ENCODE results near the gene PGP. TPM values are rescaled to one million over a fixed set of nuclear protein-coding genes. Genes with fewer than 3 reads are reported as not detected.
A peak's percentile ranks its signal among the peaks of the same experiment; 100 is the strongest.
"Not testable (repeated sequence)": the region's sequence is repeated elsewhere in the genome, so short reads cannot be mapped to it uniquely, and the experiment has no call there.

The PGP gene
- total and polyA plus RNA-seq, 4 experiments from 2014 or later: 7.8 to 27.3 (median 19.7) TPM

DNA sequence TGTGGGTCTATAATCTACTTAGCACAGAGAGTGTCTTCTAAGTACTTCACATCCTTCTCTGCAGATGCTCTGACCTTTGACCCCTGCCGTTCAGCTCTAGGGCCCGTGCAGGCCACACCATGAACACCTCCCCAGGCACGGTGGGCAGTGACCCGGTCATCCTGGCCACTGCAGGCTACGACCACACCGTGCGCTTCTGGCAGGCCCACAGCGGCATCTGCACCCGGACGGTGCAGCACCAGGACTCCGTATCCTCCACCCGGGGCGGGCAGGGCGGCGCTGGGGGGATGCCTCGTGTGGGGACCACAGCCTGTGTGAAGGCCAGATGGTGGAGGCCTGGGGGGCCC, 8.7 kb downstream of the PGP start:
- no peaks in the 10 kb centered on the region for H3K27me3 Mint-ChIP-seq
- no peak for DNase-seq
- H3K27me3 ChIP-seq (ENCODE audit: insufficient read depth, low read length): no peaks in the 10 kb centered on the region
- H3K27ac ChIP-seq (ENCODE audit: low read depth, low read length): peak overlapping the region; percentile 90
- peaks cover 6 to 19% of the 10 kb centered on the region in 2 donors for H3K36me3 Mint-ChIP-seq
- no peaks in the 10 kb centered on the region for H3K9me3 Mint-ChIP-seq
- H3K9me3 ChIP-seq (ENCODE audit: control insufficient read depth in 1 of 2, low read length in 2 of 2): no peaks in the 10 kb centered on the region
- POLR2A ChIA-PET (ENCODE audit: partially characterized antibody): interaction anchor here (0.6 to 5.3 kb wide), 20 partner anchors 9 to 477 kb away, joined by 3 to 48 read pairs (median 4); partner anchors contain the start of genes AMDHD2, ATP6V0C, CASKIN1 and E4F1
- peak overlapping the region; percentile 59 to 89 (median 78) for H3K27ac Mint-ChIP-seq
- CTCF ChIA-PET (ENCODE audit: partially characterized antibody): interaction anchor here (1.1 to 1.4 kb wide), 2 partner anchors 9 to 45 kb away, joined by 3 to 4 read pairs; partner anchors contain the start of genes ECI1 and PGP
- H3K4me3 ChIP-seq (ENCODE audit: low read length in 2 of 2): peak overlapping the region; percentile 47 to 89
- intact Hi-C loops (cut with micrococcal nuclease): loop anchor here (1.0 to 5.0 kb wide), 5 partner anchors 9 to 234 kb away; partner anchors contain the start of genes E4F1, RNPS1, TBL3 and TRAF7
- H3K4me1 ChIP-seq (ENCODE audit: insufficient read depth, low read length): peaks cover 26% of the 10 kb centered on the region
- peak overlapping the region; percentile 71 to 87 (median 76) for H3K4me3 Mint-ChIP-seq
- peaks cover 12 to 29% (median 18%) of the 10 kb centered on the region in 4 donors for H3K4me1 Mint-ChIP-seq
- peaks cover 11% of the 10 kb centered on the region for H3K36me3 ChIP-seq (ENCODE audit: insufficient read depth, low read length)

DNA sequence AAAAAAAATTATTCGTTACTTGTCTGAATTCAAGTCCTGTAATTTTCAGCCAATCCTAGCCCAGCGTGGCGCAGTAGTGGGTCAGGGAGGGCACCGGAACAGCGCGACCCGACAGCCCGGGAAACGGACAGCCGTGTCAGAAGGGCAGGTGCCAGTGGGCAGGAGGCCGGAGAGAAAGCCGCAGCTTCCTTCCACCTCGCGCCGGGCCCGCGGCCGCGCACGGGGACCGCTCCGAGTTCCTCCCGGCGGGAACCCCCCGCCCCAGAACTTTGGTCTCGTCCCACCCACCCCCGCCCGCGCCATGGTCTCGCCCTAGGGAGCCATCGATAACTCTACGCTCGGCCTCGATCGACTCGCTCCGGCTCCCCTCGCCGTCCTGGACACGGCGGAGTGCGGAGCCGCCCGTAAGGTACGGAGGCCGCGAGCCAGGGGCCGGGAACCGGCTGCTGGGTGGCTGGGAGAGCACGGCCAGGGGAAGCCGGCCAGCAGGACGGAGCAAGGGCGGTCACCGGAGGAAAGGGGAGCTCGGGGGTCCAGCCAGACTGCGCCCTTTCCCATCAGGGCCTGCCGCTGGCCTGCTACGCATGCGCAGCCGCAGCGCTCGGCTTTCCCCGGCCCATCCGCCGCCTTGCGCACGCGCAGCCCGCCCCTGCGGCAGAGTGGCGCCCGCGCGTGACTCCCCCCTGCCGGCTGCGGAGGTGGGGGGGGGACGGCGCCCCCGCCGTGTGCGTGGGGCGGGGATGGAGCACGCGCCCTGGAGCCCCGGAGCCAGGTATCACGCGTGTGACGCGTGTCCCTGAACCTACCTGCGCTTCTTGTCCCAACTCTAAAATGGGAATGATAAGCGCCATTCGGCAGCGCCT, 9.3 kb downstream of the PGP start, which contains the start of gene MLST8:
MLST8 (plus strand) TSS at position 351 of the 863 bp plus-strand sequence. CDS start 632 bp downstream, outside the sequence.
- CTCF ChIA-PET (ENCODE audit: partially characterized antibody): interaction anchor here (0.6 to 1.4 kb wide), 2 partner anchors 10 to 670 kb away, joined by 3 read pairs; partner anchors contain the start of gene PGP
- Mint-ChIP-seq H3K36me3 (peaks cover 6 to 19% of the 10 kb centered on the region in 2 donors), H3K27ac (peak within 1 kb of the TSS; percentile 69 to 95 (median 89)), H3K27me3 (peaks cover 0 to under 1% of the 10 kb centered on the region in 2 donors), H3K4me3 (peak within 1 kb of the TSS; percentile 79 to 88 (median 84)), H3K9me3 (no peaks in the 10 kb centered on the region), H3K4me1 (peaks cover 12 to 29% (median 18%) of the 10 kb centered on the region in 4 donors)
- peak; percentile 87 to 99 (median 97) for DNase-seq
- no peaks in the 10 kb centered on the region for H3K9me3 ChIP-seq (ENCODE audit: control insufficient read depth in 1 of 2, low read length in 2 of 2)
- POLR2A ChIA-PET (ENCODE audit: partially characterized antibody): interaction anchor here (1.0 to 5.3 kb wide), 19 partner anchors 10 to 327 kb away, joined by 3 to 48 read pairs (median 5); partner anchors contain the start of genes AMDHD2, ATP6V0C, CASKIN1 and E4F1
- peaks cover 11% of the 10 kb centered on the region for H3K36me3 ChIP-seq (ENCODE audit: insufficient read depth, low read length)
- intact Hi-C loops (cut with micrococcal nuclease): loop anchor here (1.0 to 5.0 kb wide), 5 partner anchors 10 to 233 kb away; partner anchors contain the start of genes E4F1, RNPS1, TBL3 and TRAF7
- peak within 1 kb of the TSS; percentile 88 to 89 for H3K4me3 ChIP-seq (ENCODE audit: low read length in 2 of 2)
- H3K4me1 ChIP-seq (ENCODE audit: insufficient read depth, low read length): peaks cover 26% of the 10 kb centered on the region
- H3K27me3 ChIP-seq (ENCODE audit: insufficient read depth, low read length): no peaks in the 10 kb centered on the region
- H3K27ac ChIP-seq (ENCODE audit: low read depth, low read length): peak within 1 kb of the TSS; percentile 90

DNA sequence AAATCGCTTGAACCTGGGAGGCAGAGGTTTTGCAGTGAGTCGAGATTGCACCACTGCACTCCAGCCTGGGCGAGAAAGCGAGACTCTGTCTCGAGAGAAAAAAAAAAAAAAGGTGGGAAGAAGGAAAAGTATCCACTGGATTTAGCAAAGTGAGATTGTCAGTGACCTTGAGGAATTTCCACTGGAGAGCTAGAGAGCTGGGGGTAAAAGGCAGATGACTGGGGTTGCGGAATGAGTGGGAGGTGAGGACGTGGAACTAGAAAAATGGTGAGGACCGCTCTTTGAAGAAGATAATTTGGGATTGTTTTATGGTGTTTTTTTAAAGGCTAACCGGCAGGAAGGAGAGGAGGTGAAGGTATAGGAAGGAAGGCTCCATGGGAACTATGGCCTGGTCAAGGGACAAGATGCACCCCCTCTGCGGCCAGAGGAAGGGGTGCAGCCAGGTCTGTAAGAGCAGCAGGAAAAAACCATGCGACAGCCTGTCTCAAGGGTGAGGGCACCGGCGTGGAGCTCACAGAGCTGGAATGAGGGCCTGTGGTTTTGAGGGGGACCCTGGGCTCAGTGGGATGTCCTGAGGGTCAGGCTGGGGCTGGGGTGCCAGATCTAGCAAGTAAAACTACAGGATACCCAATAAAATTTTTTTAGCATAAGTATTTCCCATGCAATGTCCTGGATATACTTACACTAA, 10.1 kb downstream of the PGP start:
- H3K9me3 ChIP-seq (ENCODE audit: control insufficient read depth in 1 of 2, low read length in 2 of 2): no peaks in the 10 kb centered on the region
- peak overlapping the region; percentile 90 for H3K27ac ChIP-seq (ENCODE audit: low read depth, low read length)
- Mint-ChIP-seq H3K4me3 (peak overlapping the region; percentile 67 to 88 (median 78)), H3K4me1 (peaks cover 12 to 29% (median 18%) of the 10 kb centered on the region in 4 donors), H3K27ac (peak overlapping the region in 6 of 7 donors; percentile 37 to 93 (median 67)), H3K27me3 (peaks cover 0 to 1% of the 10 kb centered on the region in 2 donors), H3K36me3 (peaks cover 6 to 17% of the 10 kb centered on the region in 2 donors), H3K9me3 (no peaks in the 10 kb centered on the region)
- peaks cover 26% of the 10 kb centered on the region for H3K4me1 ChIP-seq (ENCODE audit: insufficient read depth, low read length)
- ChIA-PET POLR2A (ENCODE audit: partially characterized antibody) (interaction anchor here (1.0 to 5.3 kb wide), 14 partner anchors 9 to 328 kb away, joined by 3 to 48 read pairs (median 8); partner anchors contain the start of genes ATP6V0C, CASKIN1, E4F1 and ECI1), CTCF (ENCODE audit: partially characterized antibody) (interaction anchor here (1.0 kb wide), 1 partner anchor 58 kb away, joined by 4 read pairs; no protein-coding TSS in a partner anchor)
- H3K36me3 ChIP-seq (ENCODE audit: insufficient read depth, low read length): peaks cover 11% of the 10 kb centered on the region
- no peaks in the 10 kb centered on the region for H3K27me3 ChIP-seq (ENCODE audit: insufficient read depth, low read length)
- H3K4me3 ChIP-seq (ENCODE audit: low read length in 2 of 2): peak overlapping the region; percentile 88 to 89
- intact Hi-C loops (cut with micrococcal nuclease): loop anchor here (1.0 to 5.0 kb wide), 5 partner anchors 11 to 232 kb away; partner anchors contain the start of genes E4F1, RNPS1, TBL3 and TRAF7
- DNase-seq: peak in 1 of 5 donors; percentile 41

DNA sequence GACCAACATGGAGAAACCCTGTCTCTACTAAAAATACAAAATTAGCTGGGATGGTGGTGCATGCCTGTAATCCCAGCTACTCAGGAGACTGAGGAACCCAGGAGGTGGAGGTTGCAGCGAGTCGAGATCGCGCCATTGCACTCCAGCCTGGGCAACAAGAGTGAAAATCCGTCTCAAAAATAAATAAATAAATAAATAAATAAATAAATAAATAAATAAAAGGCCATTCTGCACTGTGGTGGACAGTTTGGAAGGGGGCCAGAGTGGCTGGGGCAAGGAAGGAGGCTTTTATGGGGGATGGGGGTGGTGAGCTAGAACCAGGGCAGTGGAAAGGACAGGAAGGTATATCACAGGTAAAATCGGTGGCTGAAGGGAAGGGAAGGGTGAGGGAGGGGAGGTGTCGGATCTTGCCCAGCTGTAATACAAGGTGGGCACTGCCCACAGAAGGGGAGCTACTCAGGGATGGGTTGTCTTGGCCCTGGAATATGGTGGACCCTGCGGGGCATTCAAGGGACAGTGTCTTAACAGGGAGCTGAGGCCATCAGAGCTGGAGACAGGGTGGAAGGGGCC, 11.4 kb downstream of the PGP start:
- ChIA-PET CTCF (ENCODE audit: partially characterized antibody) (interaction anchor here (0.6 to 0.7 kb wide), 2 partner anchors 135 to 696 kb away, joined by 3 to 4 read pairs; no protein-coding TSS in a partner anchor), POLR2A (ENCODE audit: partially characterized antibody) (interaction anchor here (0.9 to 5.3 kb wide), 5 partner anchors 8 to 49 kb away, joined by 3 to 24 read pairs (median 15); partner anchors contain the start of genes CASKIN1, E4F1, ECI1 and PGP)
- H3K4me3 Mint-ChIP-seq: peak overlapping the region in 7 of 8 donors; percentile 54 to 78 (median 60)
- H3K4me1 ChIP-seq (ENCODE audit: insufficient read depth, low read length): peaks cover 26% of the 10 kb centered on the region
- H3K27ac ChIP-seq (ENCODE audit: low read depth, low read length); H3K9me3 ChIP-seq (ENCODE audit: control insufficient read depth in 1 of 2, low read length in 2 of 2); H3K36me3 ChIP-seq (ENCODE audit: insufficient read depth, low read length); H3K4me3 ChIP-seq (ENCODE audit: low read length in 2 of 2); DNase-seq; intact Hi-C loops (cut with micrococcal nuclease); H3K9me3 Mint-ChIP-seq; H3K27me3 Mint-ChIP-seq; H3K27me3 ChIP-seq (ENCODE audit: insufficient read depth, low read length): not testable (repeated sequence)
- H3K4me1 Mint-ChIP-seq: peaks cover 12 to 30% (median 18%) of the 10 kb centered on the region in 4 donors
- H3K36me3 Mint-ChIP-seq: peaks cover 6 to 14% of the 10 kb centered on the region in 2 donors
- H3K27ac Mint-ChIP-seq: peak overlapping the region in 5 of 7 donors; percentile 13 to 87 (median 58)

DNA sequence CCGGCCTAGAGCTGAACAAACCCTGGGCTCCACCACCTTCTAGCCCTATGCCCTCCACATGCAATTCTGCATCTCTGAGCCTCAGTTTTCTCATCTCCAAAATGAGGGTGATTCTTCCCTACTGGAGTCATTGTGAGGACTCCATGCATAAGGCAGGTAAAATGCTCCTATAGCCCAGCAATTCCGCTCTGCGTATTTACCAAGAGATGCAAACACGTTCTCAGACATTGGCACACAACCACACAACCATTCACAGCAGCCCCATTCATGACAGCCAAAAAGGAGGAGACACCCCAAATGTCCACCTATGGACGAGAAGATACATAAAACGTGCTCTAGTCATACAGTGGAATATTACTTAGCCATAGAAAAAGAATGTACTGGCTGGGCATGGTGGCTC, 14.3 kb downstream of the PGP start:
- Mint-ChIP-seq H3K27me3 (peaks cover 10 to 13% of the 10 kb centered on the region in 2 donors), H3K4me1 (peaks cover 4 to 17% (median 10%) of the 10 kb centered on the region in 4 donors), H3K9me3 (no peaks in the 10 kb centered on the region), H3K36me3 (peaks cover 0 to 2% of the 10 kb centered on the region in 2 donors), H3K27ac (no peak overlapping the region), H3K4me3 (no peak overlapping the region)
- Histone ChIP-seq H3K27me3 (ENCODE audit: insufficient read depth, low read length) (peaks cover 21% of the 10 kb centered on the region), H3K4me1 (ENCODE audit: insufficient read depth, low read length) (peaks cover 12% of the 10 kb centered on the region), H3K36me3 (ENCODE audit: insufficient read depth, low read length) (no peaks in the 10 kb centered on the region), H3K4me3 (ENCODE audit: low read length in 2 of 2) (no peak overlapping the region), H3K27ac (ENCODE audit: low read depth, low read length) (no peak overlapping the region), H3K9me3 (ENCODE audit: control insufficient read depth in 1 of 2, low read length in 2 of 2) (no peaks in the 10 kb centered on the region)
- CTCF ChIA-PET (ENCODE audit: partially characterized antibody): no interaction called here
- intact Hi-C loops (cut with micrococcal nuclease): no loop called here
- POLR2A ChIA-PET (ENCODE audit: partially characterized antibody): no interaction called here
- DNase-seq: no peak

DNA sequence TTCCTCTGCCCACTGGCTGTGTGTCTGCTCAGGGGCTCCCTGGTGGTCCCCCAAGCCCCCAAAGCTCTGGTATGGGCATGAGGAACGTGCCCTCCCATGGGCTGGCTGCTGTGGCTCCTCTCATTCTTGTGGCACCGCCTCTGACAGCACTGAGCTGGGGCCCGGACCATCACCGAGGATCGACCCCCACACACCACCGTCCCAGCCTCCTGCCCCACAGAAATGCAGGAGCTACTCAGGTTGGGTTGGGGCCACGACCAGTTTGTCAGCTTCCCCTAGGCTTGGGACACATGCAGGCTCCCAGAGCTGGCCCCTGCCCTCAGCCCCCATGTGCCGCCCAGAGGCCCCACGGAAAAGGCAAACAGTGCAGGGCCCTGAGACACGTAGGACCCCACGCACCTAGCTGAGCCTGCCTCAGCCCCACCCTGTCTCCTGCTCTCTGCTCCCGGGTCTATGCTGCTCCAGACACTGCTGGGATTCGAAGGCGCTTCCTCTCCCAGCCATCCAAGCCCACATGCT, 15.0 kb downstream of the PGP start:
- peaks cover 14 to 17% of the 10 kb centered on the region in 2 donors for H3K27me3 Mint-ChIP-seq
- DNase-seq: no peak
- H3K9me3 ChIP-seq (ENCODE audit: control insufficient read depth in 1 of 2, low read length in 2 of 2): no peaks in the 10 kb centered on the region
- no peak overlapping the region for H3K27ac Mint-ChIP-seq
- peaks cover 0 to 2% of the 10 kb centered on the region in 2 donors for H3K36me3 Mint-ChIP-seq
- H3K4me1 ChIP-seq (ENCODE audit: insufficient read depth, low read length): peaks cover 15% of the 10 kb centered on the region
- CTCF ChIA-PET (ENCODE audit: partially characterized antibody): no interaction called here
- intact Hi-C loops (cut with micrococcal nuclease): no loop called here
- peaks cover 5 to 22% (median 12%) of the 10 kb centered on the region in 4 donors for H3K4me1 Mint-ChIP-seq
- no peaks in the 10 kb centered on the region for H3K9me3 Mint-ChIP-seq
- H3K4me3 Mint-ChIP-seq: no peak overlapping the region
- POLR2A ChIA-PET (ENCODE audit: partially characterized antibody): no interaction called here
- H3K4me3 ChIP-seq (ENCODE audit: low read length in 2 of 2): no peak overlapping the region
- H3K36me3 ChIP-seq (ENCODE audit: insufficient read depth, low read length): no peaks in the 10 kb centered on the region
- peaks cover 27% of the 10 kb centered on the region for H3K27me3 ChIP-seq (ENCODE audit: insufficient read depth, low read length)
- no peak overlapping the region for H3K27ac ChIP-seq (ENCODE audit: low read depth, low read length)

Measured in CD4-positive, alpha-beta memory T cell (primary cell).